Smooth muscle cell (in vitro differentiated cells): ENCODE results near the gene TTC9. TPM values are rescaled to one million over a fixed set of nuclear protein-coding genes. Genes with fewer than 3 reads are reported as not detected.
A peak's percentile ranks its signal among the peaks of the same experiment; 100 is the strongest.

Source experiments
- DNase-seq: peaks from one replicate; lab custom pipeline; 2025; ENCODE audit not compliant: unreplicated experiment; lab: John Stamatoyannopoulos, UW
- H2AFZ ChIP-seq: fragments of 200-600 bp; sonication (generic); 2 replicates; pipeline ENCODE4 v1.6.0; 2016; ENCODE audit warnings: antibody characterized with exemption, low read depth, mild to moderate bottlenecking
- H3F3A ChIP-seq: fragments of 200-600 bp; sonication (generic); 2 replicates; pipeline ENCODE4 v1.6.0; 2017; ENCODE audit warnings: antibody characterized with exemption, low read depth
- H3K27ac ChIP-seq: fragments of 200-600 bp; sonication (generic); 2 replicates; pipeline ENCODE4 v1.5.1; 2016; ENCODE audit warnings: low read depth, mild to moderate bottlenecking
- H3K27me3 ChIP-seq: fragments of 200-600 bp; sonication (generic); 2 replicates; pipeline ENCODE4 v1.6.1; 2016; ENCODE audit warnings: low read depth, mild to moderate bottlenecking
- H3K36me3 ChIP-seq: fragments of 200-600 bp; sonication (generic); 2 replicates; pipeline ENCODE4 v1.5.1; 2016; ENCODE audit warnings: low read depth
- H3K4me1 ChIP-seq: fragments of 200-600 bp; sonication (generic); 2 replicates; pipeline ENCODE4 v1.5.1; 2016; ENCODE audit warnings: low read depth
- H3K4me2 ChIP-seq: fragments of 200-600 bp; sonication (generic); 2 replicates; pipeline ENCODE4 v1.6.0; 2016; ENCODE audit warnings: mild to moderate bottlenecking
- H3K4me3 ChIP-seq: fragments of 200-600 bp; sonication (generic); 2 replicates; pipeline ENCODE4 v1.5.1; 2016; ENCODE audit warnings: mild to moderate bottlenecking
- H3K79me2 ChIP-seq: fragments of 200-600 bp; sonication (generic); 2 replicates; pipeline ENCODE4 v1.6.0; 2016; ENCODE audit warnings: low read depth, mild to moderate bottlenecking
- H3K9ac ChIP-seq: fragments of 200-600 bp; sonication (generic); 2 replicates; pipeline ENCODE4 v1.6.0; 2016; ENCODE audit warnings: low read depth
- H3K9me3 ChIP-seq: fragments of 200-600 bp; sonication (generic); replicated peaks from 2 replicates; pipeline ENCODE4 v1.5.1; 2016; ENCODE audit warnings: low read depth
- H4K20me1 ChIP-seq: fragments of 200-600 bp; sonication (generic); 2 replicates; pipeline ENCODE4 v1.6.0; 2016; ENCODE audit warnings: low read depth
- WGBS: methylation state at CpG from one replicate; pipeline ENCODE4 v1.1.7; 2016; ENCODE audit warnings: low lambda C conversion rate; 5-methylcytosine and 5-hydroxymethylcytosine counted together
- polyA plus RNA-seq: library from polyadenylated mRNA; unstranded; fragments of >200 nt; fragmentation: Nextera tagmentation; extraction: Ambion mirVana; gene quantifications from 2 replicates; pipeline ENCODE4 v1.2.1, GENCODE V29; 2016
- total RNA-seq: library from RNA; depleted of rRNA; stranded (reverse); fragments of >200 nt; gene quantifications from 2 replicates; pipeline ENCODE4 v1.2.3, GENCODE V29; 2014
- TF ChIP-seq, protein P1 (sequence below): fragments of 200-600 bp; sonication (generic); IDR thresholded peaks from 2 replicates; pipeline ENCODE4 v1.5.1; 2017; ENCODE audit warnings: borderline replicate concordance, mild to moderate bottlenecking, antibody characterized with exemption; ENCODE audit not compliant: insufficient read depth, poor library complexity, severe bottlenecking

The TTC9 gene
- total RNA-seq (2.7 and 4.4 TPM in 2 replicates), polyA plus RNA-seq (1.2 and 1.8 TPM in 2 replicates)

DNA sequence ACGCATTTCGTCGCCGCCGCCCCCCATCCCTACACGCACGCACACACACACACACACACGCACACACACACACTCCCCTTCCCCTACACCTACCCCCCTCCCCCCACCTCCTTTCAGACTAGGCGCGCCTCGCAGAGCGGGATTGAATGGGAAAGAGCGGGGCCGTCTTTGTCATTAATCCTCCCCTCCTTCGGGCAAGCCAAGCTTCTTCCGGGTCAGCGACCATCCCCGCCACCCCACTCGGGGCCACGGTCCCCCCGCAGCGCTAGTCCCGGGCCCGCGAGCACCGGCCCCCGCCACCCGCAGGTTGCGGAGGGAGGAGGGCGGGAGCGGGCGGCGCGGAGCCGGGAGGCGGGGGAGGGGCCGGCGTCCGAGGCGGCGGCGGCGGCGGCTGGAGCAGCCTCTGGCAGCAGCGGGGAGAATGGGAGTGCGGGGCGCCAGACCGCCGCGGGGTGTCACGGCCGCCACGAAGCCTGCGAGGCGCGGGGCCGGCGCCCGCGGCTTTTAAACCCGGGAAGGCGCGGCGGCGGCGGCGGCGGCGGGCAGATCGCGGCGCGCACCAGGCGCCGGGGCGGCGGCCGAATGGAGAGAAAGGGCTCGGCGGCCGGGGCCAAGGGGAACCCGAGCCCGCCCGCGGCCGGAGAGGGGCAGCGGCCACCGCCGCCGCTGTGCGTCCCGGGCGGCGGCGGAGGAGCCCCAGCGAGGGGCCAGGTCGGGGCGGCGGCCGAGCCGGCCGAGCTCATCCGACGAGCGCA lies at the start of gene TTC9:
Gene TTC9, plus strand, starts transcription at position 369 of the 755 bp plus-strand sequence. Its CDS starts 214 bp downstream, at position 583.
- peak within 1 kb of the TSS; percentile 75 for H3K4me3 ChIP-seq
- no peak within 1 kb of the TSS for H3K9ac ChIP-seq
- H3K79me2 ChIP-seq: peaks cover 8% of the 10 kb centered on the region
- no peaks in the 10 kb centered on the region for H4K20me1 ChIP-seq
- peaks cover 36% of the 10 kb centered on the region for H3K27me3 ChIP-seq
- peaks cover 7% of the 10 kb centered on the region for H3K4me1 ChIP-seq
- DNase-seq: no peak
- no peak within 1 kb of the TSS for H3K27ac ChIP-seq
- TF ChIP-seq, protein P1, sequence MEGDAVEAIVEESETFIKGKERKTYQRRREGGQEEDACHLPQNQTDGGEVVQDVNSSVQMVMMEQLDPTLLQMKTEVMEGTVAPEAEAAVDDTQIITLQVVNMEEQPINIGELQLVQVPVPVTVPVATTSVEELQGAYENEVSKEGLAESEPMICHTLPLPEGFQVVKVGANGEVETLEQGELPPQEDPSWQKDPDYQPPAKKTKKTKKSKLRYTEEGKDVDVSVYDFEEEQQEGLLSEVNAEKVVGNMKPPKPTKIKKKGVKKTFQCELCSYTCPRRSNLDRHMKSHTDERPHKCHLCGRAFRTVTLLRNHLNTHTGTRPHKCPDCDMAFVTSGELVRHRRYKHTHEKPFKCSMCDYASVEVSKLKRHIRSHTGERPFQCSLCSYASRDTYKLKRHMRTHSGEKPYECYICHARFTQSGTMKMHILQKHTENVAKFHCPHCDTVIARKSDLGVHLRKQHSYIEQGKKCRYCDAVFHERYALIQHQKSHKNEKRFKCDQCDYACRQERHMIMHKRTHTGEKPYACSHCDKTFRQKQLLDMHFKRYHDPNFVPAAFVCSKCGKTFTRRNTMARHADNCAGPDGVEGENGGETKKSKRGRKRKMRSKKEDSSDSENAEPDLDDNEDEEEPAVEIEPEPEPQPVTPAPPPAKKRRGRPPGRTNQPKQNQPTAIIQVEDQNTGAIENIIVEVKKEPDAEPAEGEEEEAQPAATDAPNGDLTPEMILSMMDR: no peak
- H2AFZ ChIP-seq: peak within 1 kb of the TSS; percentile 98
- WGBS: 1% methylated on average over 47 of the region's 105 CpGs
- no peaks in the 10 kb centered on the region for H3F3A ChIP-seq
- H3K9me3 ChIP-seq: no peaks in the 10 kb centered on the region
- peak within 1 kb of the TSS; percentile 100 for H3K4me2 ChIP-seq
- H3K36me3 ChIP-seq: no peaks in the 10 kb centered on the region

GRCh38 chr14:70594461-70594860 lies 47.3 kb upstream of the TTC9 start:
- Histone ChIP-seq H3K27me3 (no peaks in the 10 kb centered on the region), H3K27ac (no peak overlapping the region), H2AFZ (no peak overlapping the region), H3K4me2 (no peak overlapping the region), H3K36me3 (peaks cover 14% of the 10 kb centered on the region), H3K9ac (no peak overlapping the region), H3K4me1 (peaks cover 6% of the 10 kb centered on the region), H3K9me3 (no peaks in the 10 kb centered on the region), H3F3A (no peaks in the 10 kb centered on the region), H4K20me1 (peaks cover 63% of the 10 kb centered on the region), H3K4me3 (no peak overlapping the region), H3K79me2 (peaks cover 58% of the 10 kb centered on the region)
- WGBS: 98% methylated on average over 9 of the region's 9 CpGs
- TF ChIP-seq, protein P1: no peak
- DNase-seq: no peak

DNA sequence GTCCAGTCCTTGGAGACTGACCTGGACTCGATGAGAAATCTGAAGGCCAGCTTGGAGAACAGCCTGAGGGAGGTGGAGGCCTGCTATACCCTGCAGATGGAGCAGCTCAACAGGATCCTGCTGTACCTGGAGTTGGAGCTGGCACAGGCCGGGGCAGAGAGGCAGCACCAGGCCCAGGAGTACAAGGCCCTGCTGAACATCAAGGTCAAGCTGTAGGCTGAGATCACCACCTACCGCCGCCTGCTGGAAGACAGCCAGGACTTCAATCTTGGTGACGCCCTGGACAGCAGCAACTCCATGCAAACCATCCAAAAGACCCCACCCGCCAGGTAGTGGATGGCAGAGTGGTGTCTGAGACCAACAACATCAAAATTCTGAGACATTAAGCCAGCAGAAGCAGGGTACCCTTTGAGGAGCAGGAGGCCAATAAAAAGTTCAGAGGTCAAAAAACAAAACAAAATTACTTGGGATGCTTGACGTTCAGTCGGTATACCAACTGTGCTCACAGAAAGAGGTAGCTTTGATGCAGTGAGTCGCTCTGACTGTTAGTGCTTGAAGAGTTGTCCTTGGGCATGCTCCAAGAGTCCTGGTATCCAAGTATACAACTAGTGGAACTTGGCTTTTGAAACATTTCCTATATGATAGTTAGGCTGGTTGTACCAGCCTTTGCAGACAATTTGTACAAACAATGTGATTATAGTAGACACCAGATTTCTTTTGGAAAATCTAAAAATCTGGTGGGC lies 46.1 kb upstream of the TTC9 start:
- Histone ChIP-seq H3K27me3 (no peaks in the 10 kb centered on the region), H2AFZ (no peak overlapping the region), H3K79me2 (peaks cover 60% of the 10 kb centered on the region), H3K9me3 (no peaks in the 10 kb centered on the region), H3K4me1 (peaks cover 8% of the 10 kb centered on the region), H3K36me3 (peaks cover 10% of the 10 kb centered on the region), H3K9ac (no peak overlapping the region), H3K27ac (no peak overlapping the region), H3K4me2 (no peak overlapping the region), H3F3A (no peaks in the 10 kb centered on the region), H3K4me3 (no peak overlapping the region), H4K20me1 (peaks cover 59% of the 10 kb centered on the region)
- WGBS: 96% methylated on average over 9 of the region's 9 CpGs
- no peak for DNase-seq
- TF ChIP-seq, protein P1: no peak
